Liver (tissue), 3 donors: ENCODE results near the gene FRK.

ENCODE experiments used
- CTCF ChIP-seq: fragments of 150-350 bp; IDR thresholded peaks from 2 replicates; pipeline ENCODE4 v1.5.1; 2017; ENCODE audit warnings: improper control_type of control experiment, low read depth, low read length; ENCODE audit not compliant: missing input control
- RAD21 ChIP-seq, 2 donors: IDR thresholded peaks; 2 replicates each; pipeline ENCODE4 v1.6.1; 2016; ENCODE audit warnings: antibody characterized with exemption in 2 of 2, mild to moderate bottlenecking in 2 of 2
- REST ChIP-seq: IDR thresholded peaks from 2 replicates; pipeline ENCODE4 v1.6.1; 2016; ENCODE audit warnings: antibody characterized with exemption, mild to moderate bottlenecking
- RXRA ChIP-seq, 2 donors: IDR thresholded peaks; 2 replicates each; pipeline ENCODE4 v1.6.1; 2017 to 2018; ENCODE audit warnings: antibody characterized with exemption in 2 of 2, mild to moderate bottlenecking in 1 of 2
- TAF1 ChIP-seq: conservative IDR thresholded peaks from 2 replicates; pipeline ENCODE4 v1.6.1; 2016; ENCODE audit warnings: antibody characterized with exemption, mild to moderate bottlenecking
- YY1 ChIP-seq: IDR thresholded peaks from 2 replicates; pipeline ENCODE4 v1.6.1; 2016; ENCODE audit warnings: antibody characterized with exemption, mild to moderate bottlenecking
- donor health status: healthy.
- donor health status: healthy.

GRCh38 chr6:116096979-116097816 is 36.5 kb upstream of the FRK start:
- peak; percentile 78 to 80 for TF ChIP-seq RAD21 (IDR thresholded peaks at IDR 0.05)
- peak; percentile 45 for TF ChIP-seq CTCF
- no peak for TF ChIP-seq RXRA (IDR thresholded peaks at IDR 0.05)
- no peak for TF ChIP-seq YY1
- no peak for TF ChIP-seq TAF1
- no peak for TF ChIP-seq REST
